Panc1 (cell line): ENCODE measurements around the gene NNT. TPM values are rescaled to one million over a fixed set of nuclear protein-coding genes. Genes with fewer than 3 reads are reported as not detected.
"Not testable (repeated sequence)": the region's sequence is repeated elsewhere in the genome, so short reads cannot be mapped to it uniquely, and the experiment has no call there.

Experiments
- ATAC-seq: fragments of 200-7000 bp; cut with Tn5 transposase; 2 replicates; pipeline ENCODE4 v1.9.1; 2020; ENCODE audit warnings: mild to moderate bottlenecking, moderate library complexity
- BruUV-seq: library from RNA; stranded (reverse); fragments of 400-500 nt; replicated peaks from 2 replicates; lab custom pipeline; 2021; lab: Mats Ljungman, UMichigan
- CTCF ChIA-PET: fragments of 300-600 bp; sonication (Branson Sonifier 250); formaldehyde crosslinking; loops from one replicate; lab custom pipeline; 2022; ENCODE audit warnings: antibody characterized with exemption; lab: Charles Lee
- POLR2A ChIA-PET: fragments of 300-600 bp; sonication (Branson Sonifier 250); formaldehyde crosslinking; loops from one replicate; lab custom pipeline; 2022; ENCODE audit warnings: antibody characterized with exemption; lab: Charles Lee
- DNase-seq: peaks from one replicate; pipeline ENCODE4 v3.0.0-alpha.2; 2010; ENCODE audit warnings: low read depth, low spot score
- H3K27ac ChIP-seq: 2 replicates; pipeline ENCODE4 v1.5.1; 2011; ENCODE audit warnings: mild to moderate bottlenecking, low read length, inconsistent platforms
- H3K27me3 ChIP-seq: fragments of 200-500 bp; sonication (Bioruptor generic); 2 replicates; pipeline ENCODE4 v1.6.0; 2014; ENCODE audit warnings: low read length, inconsistent platforms; ENCODE audit not compliant: control insufficient read depth, insufficient read depth
- H3K36me3 ChIP-seq: fragments of 200-500 bp; sonication (Bioruptor generic); 2 replicates; pipeline ENCODE4 v1.5.1; 2014; ENCODE audit warnings: inconsistent platforms, mild to moderate bottlenecking, low read length, moderate library complexity; ENCODE audit not compliant: control insufficient read depth, insufficient read depth
- H3K4me1 ChIP-seq: 2 replicates; pipeline ENCODE4 v1.5.1; 2011; ENCODE audit warnings: inconsistent platforms, mild to moderate bottlenecking, low read length, moderate library complexity; ENCODE audit not compliant: control insufficient read depth, insufficient read depth
- H3K4me3 ChIP-seq, 2 experiments: 2 replicates each; pipeline ENCODE4 v1.5.1; 2011 to 2012; ENCODE audit warnings: low read depth in 2 of 2, low read length in 2 of 2, mild to moderate bottlenecking in 2 of 2, inconsistent platforms in 1 of 2, moderate library complexity in 1 of 2
- H3K9me3 ChIP-seq: fragments of 200-500 bp; sonication (Bioruptor generic); 2 replicates; pipeline ENCODE4 v1.5.1; 2014; ENCODE audit warnings: low read depth, mild to moderate bottlenecking, inconsistent platforms, low read length, moderate library complexity; ENCODE audit not compliant: control insufficient read depth, insufficient read depth
- CTCF ChIP-seq: fragments of 450-650 bp; IDR thresholded peaks from 2 replicates; pipeline ENCODE4 v1.5.1; 2017; ENCODE audit warnings: mild to moderate bottlenecking
- POLR2AphosphoS5 ChIP-seq: IDR thresholded peaks from 2 replicates; pipeline ENCODE4 v1.6.1; 2012; ENCODE audit warnings: mild to moderate bottlenecking, low read depth, low read length, moderate library complexity
- SIN3A ChIP-seq: IDR thresholded peaks from 2 replicates; pipeline ENCODE4 v1.6.1; 2012; ENCODE audit warnings: low read depth, mild to moderate bottlenecking, low read length, moderate library complexity, borderline replicate concordance; ENCODE audit not compliant: insufficient read depth
- TCF7L2 ChIP-seq: IDR thresholded peaks from 2 replicates; pipeline ENCODE4 v1.6.1; 2011; ENCODE audit warnings: mild to moderate bottlenecking, low read depth, low read length, inconsistent platforms
- in situ Hi-C: cut with HindIII; loops from 2 replicates; pipeline ENCODE4 v1.10.0; 2016; ENCODE audit warnings: low sequenced_read_pairs, low pct_unique_long_range_greater_than_20kb
- intact Hi-C: fragments of 100-400 bp; cut with micrococcal nuclease; formaldehyde crosslinking; loops from one replicate; pipeline ENCODE4 v1.10.0; 2022; ENCODE audit not compliant: unreplicated experiment
- total RNA-seq: library from RNA; stranded (reverse); gene quantifications from one replicate; pipeline ENCODE4 v1.2.1, GENCODE V29; 2021; ENCODE audit not compliant: unreplicated experiment
- TF ChIP-seq, protein P1 (sequence below), 2 experiments: IDR thresholded peaks; 2 replicates each; pipeline ENCODE4 v1.6.1; 2011 to 2012; ENCODE audit warnings: low read depth in 2 of 2, control low read depth in 1 of 2, low read length in 1 of 2, mild to moderate bottlenecking in 1 of 2, moderate library complexity in 1 of 2; ENCODE audit not compliant: insufficient read depth in 1 of 2

NNT gene
- total RNA-seq, 1 experiment from 2014 or later: 78.7 TPM

DNA sequence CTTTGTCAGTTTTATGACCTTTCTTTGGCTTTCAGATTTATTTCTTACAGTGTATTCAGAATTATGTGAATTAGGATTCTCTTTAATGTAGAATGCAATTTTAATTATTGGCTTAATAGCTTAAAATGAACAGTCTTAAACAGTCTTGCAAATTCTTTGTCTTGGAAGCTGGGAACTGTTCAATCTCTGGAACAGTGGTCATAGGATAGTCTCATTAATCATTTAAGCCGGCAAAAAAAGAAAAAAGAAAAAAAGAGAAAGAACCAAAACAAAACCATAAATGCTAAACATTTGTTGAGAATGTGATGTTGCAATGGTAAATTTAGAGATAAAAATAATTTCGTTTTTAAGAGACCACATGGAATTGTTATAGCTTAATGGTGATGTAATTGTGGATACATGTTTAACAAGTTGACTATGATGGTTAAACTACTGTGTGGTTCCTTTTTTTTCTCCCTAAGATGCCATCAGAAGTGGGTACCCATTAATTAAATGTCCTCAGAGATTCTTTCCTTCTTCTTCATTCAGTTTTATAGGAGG lies 61.6 kb downstream of the NNT start:
- CTCF ChIA-PET: no interaction called here
- DNase-seq: no peak
- no peak overlapping the region for H3K27ac ChIP-seq
- ATAC-seq: no peak
- peaks cover 3% of the 10 kb centered on the region; the same call in 1 of the 2 replicates for H3K36me3 ChIP-seq
- no peak overlapping the region for H3K4me3 ChIP-seq
- H3K4me1 ChIP-seq: no peaks in the 10 kb centered on the region
- TF ChIP-seq, protein P1, sequence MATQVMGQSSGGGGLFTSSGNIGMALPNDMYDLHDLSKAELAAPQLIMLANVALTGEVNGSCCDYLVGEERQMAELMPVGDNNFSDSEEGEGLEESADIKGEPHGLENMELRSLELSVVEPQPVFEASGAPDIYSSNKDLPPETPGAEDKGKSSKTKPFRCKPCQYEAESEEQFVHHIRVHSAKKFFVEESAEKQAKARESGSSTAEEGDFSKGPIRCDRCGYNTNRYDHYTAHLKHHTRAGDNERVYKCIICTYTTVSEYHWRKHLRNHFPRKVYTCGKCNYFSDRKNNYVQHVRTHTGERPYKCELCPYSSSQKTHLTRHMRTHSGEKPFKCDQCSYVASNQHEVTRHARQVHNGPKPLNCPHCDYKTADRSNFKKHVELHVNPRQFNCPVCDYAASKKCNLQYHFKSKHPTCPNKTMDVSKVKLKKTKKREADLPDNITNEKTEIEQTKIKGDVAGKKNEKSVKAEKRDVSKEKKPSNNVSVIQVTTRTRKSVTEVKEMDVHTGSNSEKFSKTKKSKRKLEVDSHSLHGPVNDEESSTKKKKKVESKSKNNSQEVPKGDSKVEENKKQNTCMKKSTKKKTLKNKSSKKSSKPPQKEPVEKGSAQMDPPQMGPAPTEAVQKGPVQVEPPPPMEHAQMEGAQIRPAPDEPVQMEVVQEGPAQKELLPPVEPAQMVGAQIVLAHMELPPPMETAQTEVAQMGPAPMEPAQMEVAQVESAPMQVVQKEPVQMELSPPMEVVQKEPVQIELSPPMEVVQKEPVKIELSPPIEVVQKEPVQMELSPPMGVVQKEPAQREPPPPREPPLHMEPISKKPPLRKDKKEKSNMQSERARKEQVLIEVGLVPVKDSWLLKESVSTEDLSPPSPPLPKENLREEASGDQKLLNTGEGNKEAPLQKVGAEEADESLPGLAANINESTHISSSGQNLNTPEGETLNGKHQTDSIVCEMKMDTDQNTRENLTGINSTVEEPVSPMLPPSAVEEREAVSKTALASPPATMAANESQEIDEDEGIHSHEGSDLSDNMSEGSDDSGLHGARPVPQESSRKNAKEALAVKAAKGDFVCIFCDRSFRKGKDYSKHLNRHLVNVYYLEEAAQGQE (IDR thresholded peaks at IDR 0.05; ENCODE audit: insufficient read depth in 1 of 2, low read depth in 2 of 2, low read length in 1 of 2): no peak
- no peak for TF ChIP-seq POLR2AphosphoS5
- no peak for TF ChIP-seq SIN3A
- no peak for TF ChIP-seq CTCF
- no peak for TF ChIP-seq TCF7L2
- intact Hi-C loops: loop anchor here (10.0 kb wide), 1 partner anchor 1110 kb away; no protein-coding TSS in a partner anchor
- H3K27me3 ChIP-seq: no peaks in the 10 kb centered on the region
- in situ Hi-C loops: no loop called here
- POLR2A ChIA-PET: no interaction called here
- no TSS peak for BruUV-seq
- H3K9me3 ChIP-seq: no peaks in the 10 kb centered on the region

GRCh38 chr5:43665749-43666148 lies 62.8 kb downstream of the NNT start:
- H3K27me3 ChIP-seq, ATAC-seq, H3K36me3 ChIP-seq, in situ Hi-C loops, BruUV-seq, DNase-seq, H3K27ac ChIP-seq, POLR2A ChIA-PET, H3K4me1 ChIP-seq, H3K9me3 ChIP-seq, CTCF ChIA-PET, H3K4me3 ChIP-seq: not testable (repeated sequence)
- intact Hi-C loops: loop anchor here (10.0 kb wide), 1 partner anchor 1109 kb away; no protein-coding TSS in a partner anchor

- H3K4me1 ChIP-seq, in situ Hi-C loops, H3K9me3 ChIP-seq, H3K27me3 ChIP-seq, H3K27ac ChIP-seq, BruUV-seq, POLR2A ChIA-PET, DNase-seq, H3K4me3 ChIP-seq, CTCF ChIA-PET, ATAC-seq, H3K36me3 ChIP-seq: not testable (repeated sequence)
- intact Hi-C loops: loop anchor here (10.0 kb wide), 1 partner anchor 1108 kb away; no protein-coding TSS in a partner anchor
Measured at GRCh38 chr5:43666728-43667127, 63.7 kb downstream of the NNT start.

DNA sequence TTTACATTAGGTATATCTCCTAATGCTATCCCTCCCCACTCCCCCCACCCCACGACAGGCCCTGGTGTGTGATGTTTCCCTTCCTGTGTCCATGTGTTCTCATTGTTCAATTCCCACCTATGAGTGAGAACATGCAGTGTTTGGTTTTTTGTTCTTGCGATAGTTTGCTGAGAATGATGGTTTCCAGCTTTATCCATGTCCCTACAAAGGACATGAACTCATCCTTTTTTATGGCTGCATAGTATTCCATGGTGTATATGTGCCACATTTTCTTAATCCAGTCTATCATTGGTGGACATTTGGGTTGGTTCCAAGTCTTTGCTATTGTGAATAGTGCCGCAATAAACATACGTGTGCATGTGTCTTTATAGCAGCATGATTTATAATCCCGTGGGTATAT lies 64.4 kb downstream of the NNT start:
- H3K4me3 ChIP-seq, POLR2A ChIA-PET, ATAC-seq, BruUV-seq, H3K27me3 ChIP-seq, H3K36me3 ChIP-seq, H3K4me1 ChIP-seq, H3K27ac ChIP-seq, in situ Hi-C loops, H3K9me3 ChIP-seq, CTCF ChIA-PET, DNase-seq: not testable (repeated sequence)
- intact Hi-C loops: loop anchor here (10.0 kb wide), 1 partner anchor 1107 kb away; no protein-coding TSS in a partner anchor
